NCI-H510A treated with DMSO at 0.1 percent for 48 hours (cell line): Measurements from ENCODE around the gene HPCA.

ENCODE experiments used
- DNase-seq: peaks from one replicate; lab custom pipeline; 2025; lab: John Stamatoyannopoulos, UW

HPCA gene

DNA sequence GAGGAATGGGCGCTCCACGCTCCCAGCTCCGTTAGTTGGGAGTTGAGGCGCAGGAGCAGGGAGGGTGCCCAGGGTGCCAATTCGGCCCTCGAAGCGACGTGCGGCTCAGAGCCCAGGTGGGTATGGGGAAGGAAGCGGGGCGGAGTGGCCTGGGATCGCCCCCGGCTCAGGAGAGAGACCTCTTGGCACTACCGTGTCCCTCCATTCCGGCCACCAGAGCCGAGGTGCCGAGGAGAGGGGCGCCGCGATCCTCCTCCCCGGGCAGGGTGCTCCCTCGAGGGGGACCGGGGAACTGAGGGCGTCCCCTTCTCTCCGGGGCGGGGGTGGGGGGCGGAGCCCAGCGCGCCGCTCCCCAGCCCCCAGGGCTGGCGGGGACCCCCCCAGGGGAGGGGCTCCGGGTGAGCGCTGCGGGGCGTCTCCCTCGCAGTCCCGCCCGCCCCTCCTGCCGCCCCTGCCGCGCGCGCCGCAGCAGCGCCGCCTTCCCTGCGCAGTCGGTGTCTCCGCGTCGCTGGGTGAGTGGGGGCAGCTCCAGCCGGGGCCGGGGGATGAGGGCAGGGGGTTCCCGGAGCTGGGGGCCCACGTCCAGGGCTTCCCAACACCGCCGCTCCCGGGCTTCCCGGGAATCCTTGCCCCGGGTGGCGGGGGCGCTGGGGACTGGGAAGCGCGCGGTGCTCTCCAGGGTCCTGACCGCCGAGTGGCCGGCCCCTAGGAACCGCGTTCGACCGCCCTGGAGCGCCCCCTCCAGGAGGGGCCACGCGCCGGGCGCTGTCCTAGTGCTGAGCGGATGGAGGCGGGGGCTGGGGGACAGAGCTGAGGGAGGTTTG, at the start of gene HPCA:
Gene HPCA (plus strand): TSS at position 488 of the 824 bp plus-strand sequence. CDS start 2,408 bp downstream, outside the sequence.
- no peak for DNase-seq

GRCh38 chr1:32848354-32849063, 37.8 kb upstream of the HPCA start:
- no peak for DNase-seq

DNA sequence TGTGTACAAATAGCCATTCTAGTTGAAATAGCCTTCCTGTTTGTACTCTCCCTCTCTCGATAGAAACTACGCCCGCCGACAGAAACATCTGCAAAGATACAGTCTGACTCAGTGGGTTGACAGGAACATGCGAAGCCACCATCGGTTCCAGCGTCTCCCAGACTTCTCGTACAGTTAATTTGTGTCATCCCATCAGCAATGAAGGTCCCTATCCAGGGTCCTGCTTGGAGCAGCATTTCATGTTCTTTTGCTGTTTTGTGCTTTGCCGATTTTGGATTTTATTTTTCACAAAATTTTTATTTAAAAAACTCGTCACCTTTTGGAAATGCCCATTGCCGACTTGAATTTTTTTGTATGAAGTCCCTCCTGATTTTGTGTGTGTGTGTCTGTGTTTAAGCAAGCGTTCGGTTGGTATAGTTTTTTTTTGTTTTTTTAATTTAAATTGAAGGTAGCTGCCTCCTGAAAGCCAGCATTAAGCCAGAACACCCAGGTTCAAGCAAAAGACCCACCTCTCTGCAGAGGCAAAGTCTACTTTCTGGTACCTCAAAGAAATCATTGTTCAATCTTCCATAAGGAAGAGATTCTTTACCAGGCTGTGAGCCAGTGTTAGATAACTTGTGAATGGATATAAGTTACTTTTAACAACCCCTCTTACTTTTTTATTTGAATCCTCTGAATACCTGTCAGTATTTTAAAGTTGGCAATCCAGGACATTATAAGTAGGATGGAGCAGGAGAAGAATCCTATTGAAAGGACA, 30.3 kb upstream of the HPCA start:
- no peak for DNase-seq

- no peak for DNase-seq
Observed at GRCh38 chr1:32858136-32858535, 28.2 kb upstream of the HPCA start.

DNA sequence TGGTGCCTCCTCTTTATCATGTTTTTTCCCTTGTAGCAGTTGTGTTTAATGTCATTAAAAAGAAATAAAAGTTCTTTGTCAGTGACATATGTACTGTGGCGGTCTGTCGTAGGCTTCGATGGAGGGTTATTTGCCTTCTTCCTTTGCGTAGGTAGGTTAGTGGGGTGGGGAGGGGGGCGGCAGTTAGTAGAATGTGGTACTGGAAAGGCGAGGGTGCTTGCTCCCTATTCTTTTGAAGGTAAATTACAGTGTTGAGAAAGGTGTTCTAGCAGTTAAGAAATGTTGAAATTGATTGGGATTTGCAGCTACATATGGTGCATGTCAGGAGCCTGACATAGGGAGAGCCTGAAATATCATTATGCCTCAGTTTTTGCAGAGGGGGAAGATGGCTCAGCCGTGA, 27.5 kb upstream of the HPCA start:
- DNase-seq: no peak

DNA sequence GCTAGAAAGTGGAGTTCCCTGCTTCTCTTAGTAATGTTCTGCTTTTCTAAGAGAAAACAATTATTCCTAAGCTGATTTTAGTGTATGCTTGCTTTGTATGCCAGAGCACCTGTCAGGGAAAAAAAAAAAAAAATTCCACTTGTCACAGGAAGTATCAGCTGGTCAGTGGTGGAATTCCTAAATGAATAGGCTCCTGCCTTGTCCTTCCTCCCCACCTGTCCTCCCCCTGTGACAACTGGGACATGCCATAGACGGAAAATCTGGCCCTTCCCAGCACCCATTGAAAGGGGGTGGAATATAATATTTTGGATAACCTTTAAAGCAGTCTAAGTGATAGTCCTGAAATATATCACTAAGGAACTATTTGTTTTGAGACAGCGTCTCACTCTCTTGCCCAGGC, 26.4 kb upstream of the HPCA start:
- no peak for DNase-seq

- DNase-seq: no peak
Observed at GRCh38 chr1:32860566-32860965, 25.7 kb upstream of the HPCA start.

- no peak for DNase-seq
Observed at GRCh38 chr1:32861904-32862695, 24.2 kb upstream of the HPCA start.

DNA sequence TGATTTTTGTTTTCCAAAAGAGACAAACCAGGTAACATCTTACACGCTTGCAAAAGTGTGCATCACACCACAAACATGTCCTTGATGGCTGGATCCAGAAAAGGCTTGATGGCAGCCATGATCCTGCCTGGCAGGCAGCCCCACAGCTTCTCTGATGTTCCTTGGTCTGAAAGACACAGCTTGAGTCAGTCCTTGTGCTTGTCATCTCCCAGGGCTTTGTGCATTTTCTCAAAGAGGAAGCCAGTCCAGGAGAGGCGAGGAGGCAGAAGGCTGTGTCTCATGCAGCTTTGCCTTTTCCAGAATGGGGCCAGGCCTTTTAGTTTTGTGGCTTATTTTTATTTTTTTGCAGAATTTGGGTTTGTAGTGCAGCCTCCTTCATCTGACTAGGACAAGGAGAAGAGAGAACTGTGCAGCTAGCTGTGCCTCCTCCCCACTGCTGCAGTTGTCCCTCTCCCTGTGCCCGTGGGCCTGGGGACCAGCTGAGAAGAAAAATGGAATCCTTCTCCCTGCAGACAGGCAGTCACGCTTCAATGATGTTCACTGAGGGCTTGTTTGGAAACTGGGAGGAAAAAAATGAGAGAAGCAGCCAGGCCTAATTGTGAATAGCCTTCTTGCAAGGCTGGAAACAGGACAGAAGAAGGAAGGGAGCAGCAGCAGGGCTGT, 22.9 kb upstream of the HPCA start:
- DNase-seq: no peak

GRCh38 chr1:32863881-32864245, 22.4 kb upstream of the HPCA start:
- DNase-seq: no peak

GRCh38 chr1:32864375-32865019, 21.8 kb upstream of the HPCA start:
- DNase-seq: no peak

GRCh38 chr1:32865639-32866405, 20.5 kb upstream of the HPCA start:
- no peak for DNase-seq

DNA sequence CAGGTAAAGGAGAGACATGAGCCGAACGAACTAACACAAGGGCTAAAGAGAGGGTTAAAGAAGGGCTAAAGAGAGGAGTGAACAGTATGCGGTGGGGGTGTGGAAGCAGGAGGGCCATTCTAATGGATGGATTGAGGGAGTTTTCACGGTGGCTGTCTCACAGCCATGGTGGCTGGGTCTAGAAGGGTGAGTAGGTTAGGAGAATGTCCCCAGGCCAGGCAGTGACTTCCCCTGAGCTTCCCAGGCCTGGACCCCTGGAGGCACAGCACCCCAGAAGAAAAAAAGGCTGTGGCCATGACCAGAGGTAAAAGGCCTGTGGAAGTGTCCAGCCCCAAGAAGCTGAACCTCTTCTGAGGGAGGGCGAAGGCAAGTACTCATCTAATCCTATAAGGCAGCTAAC, 19.1 kb upstream of the HPCA start:
- no peak for DNase-seq

GRCh38 chr1:32867671-32868070, 18.6 kb upstream of the HPCA start:
- DNase-seq: no peak

DNA sequence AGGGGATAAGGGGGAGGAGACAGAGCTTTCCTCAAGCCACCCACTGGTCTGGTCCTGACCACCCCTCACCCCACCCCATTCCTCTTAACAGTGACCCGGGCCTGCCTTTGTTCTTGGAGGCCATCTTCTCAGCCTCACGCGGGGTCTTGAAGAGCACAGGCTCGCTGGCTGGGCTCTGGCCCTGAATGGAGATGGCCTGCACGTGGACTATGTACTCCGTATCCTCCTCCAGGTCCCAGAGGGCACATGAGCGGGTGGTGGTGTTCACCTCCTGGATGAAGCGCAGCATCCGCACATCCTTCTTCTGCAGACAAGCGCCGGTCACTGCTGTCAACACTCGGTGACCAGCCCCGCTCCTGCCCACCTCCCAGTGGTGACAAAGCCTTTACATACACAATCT, 18.2 kb upstream of the HPCA start:
- DNase-seq: no peak

GRCh38 chr1:32868806-32869455, 17.4 kb upstream of the HPCA start:
- no peak for DNase-seq

GRCh38 chr1:32869923-32870614, 16.2 kb upstream of the HPCA start:
- DNase-seq: no peak

- no peak for DNase-seq
Observed at GRCh38 chr1:32870615-32871363, 15.5 kb upstream of the HPCA start, which contains the start of gene FNDC5. FNDC5 (minus strand) TSS chr1:32870912.
